Right lung (tissue), 5 donors: ENCODE measurements around the gene EXOC4. TPM values are rescaled to one million over a fixed set of nuclear protein-coding genes. Genes with fewer than 3 reads are reported as not detected.
A peak's percentile ranks its signal among the peaks of the same experiment; 100 is the strongest.

Experiments used
- DNase-seq, 2 donors: peaks; one replicate each; pipeline ENCODE4 v3.0.0-alpha.2; 2013
- polyA plus RNA-seq, 5 donors: library from polyadenylated mRNA; unstranded; fragments of 120-200 nt; gene quantifications; one replicate each; pipeline versions ENCODE4 v1.2.1 to v1.2.3, GENCODE V29; 2013; ENCODE audit warnings: inconsistent platforms in 1 of 5, low replicate concordance in 1 of 5; ENCODE audit not compliant: insufficient read length in 5 of 5, insufficient read depth in 1 of 5

Gene EXOC4
- polyA plus RNA-seq, 5 donors = 44.0 to 67.8 (median 61.9) TPM

GRCh38 chr7:133539016-133539415, 286.1 kb downstream of the EXOC4 start:
- DNase-seq = no peak

GRCh38 chr7:133540096-133540860, 287.4 kb downstream of the EXOC4 start:
- DNase-seq = no peak

DNA sequence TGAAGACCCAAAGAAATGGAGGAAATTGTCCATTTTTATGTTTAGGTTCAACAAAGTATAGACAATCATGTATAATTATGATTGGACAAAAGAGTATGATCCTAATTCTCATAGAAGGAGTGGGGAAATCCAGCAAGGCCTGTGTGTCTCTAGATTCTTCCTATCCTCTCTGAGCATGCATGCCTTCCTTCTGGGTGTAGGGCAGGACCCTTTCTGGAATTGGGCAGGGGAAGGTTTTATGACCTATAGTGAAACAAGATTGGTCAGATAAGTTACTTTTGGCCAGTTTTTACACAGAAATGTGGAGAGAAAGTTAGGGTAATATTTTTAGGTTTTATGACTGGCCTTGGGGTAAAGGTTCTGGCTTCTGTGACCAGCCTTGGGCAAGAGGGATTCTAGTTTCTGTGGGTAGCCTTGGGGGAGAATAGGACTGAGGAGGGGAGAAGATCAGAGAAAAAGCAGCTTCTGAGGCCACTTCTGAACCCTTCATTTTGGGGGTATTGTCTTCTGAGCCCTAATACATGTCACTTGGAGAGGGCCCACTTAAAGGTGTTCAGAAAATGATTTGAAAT, 289.4 kb downstream of the EXOC4 start:
- no peak for DNase-seq

DNA sequence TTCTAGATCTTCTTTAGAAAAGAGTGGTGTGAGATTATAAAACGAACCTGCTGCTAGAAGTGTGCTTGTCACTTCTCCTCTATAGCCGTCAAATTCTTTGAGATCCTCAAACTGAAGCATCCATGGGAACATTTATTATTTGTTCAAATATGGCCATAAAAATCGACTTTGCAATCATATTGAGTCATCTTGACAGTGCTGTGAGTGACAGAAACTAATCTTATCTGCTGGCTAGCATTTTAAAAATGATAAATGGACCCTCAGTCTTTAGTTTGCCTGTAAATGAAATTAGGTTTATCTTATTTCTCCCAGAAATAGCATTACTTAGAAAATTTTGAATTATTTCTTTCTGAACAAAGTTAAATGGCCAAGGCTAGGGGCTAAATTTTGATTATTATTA, 290.8 kb downstream of the EXOC4 start:
- no peak for DNase-seq

DNA sequence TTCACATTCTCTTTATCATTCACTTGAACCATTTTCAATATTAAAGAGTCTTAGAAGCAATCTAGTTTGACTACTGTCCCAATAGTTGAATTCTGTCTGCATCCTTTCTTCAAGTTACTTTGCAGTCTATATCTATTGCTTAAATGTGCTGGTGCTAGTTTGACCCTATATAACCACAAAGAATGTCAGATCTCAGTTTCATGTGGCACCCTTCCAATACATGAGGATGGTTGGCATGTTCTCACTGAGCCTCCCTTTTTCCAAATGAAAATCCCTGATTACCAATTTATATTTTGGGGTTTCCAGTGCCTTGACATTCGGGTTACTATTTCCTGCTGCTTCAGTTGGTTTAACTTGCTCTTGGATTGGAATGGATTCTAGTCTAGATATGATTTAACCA, 292.7 kb downstream of the EXOC4 start:
- peak in 1 of 2 donors; percentile 2 for DNase-seq

- no peak for DNase-seq
These were observed 295.1 kb downstream of the EXOC4 start for GRCh38 chr7:133547981-133548380.

DNA sequence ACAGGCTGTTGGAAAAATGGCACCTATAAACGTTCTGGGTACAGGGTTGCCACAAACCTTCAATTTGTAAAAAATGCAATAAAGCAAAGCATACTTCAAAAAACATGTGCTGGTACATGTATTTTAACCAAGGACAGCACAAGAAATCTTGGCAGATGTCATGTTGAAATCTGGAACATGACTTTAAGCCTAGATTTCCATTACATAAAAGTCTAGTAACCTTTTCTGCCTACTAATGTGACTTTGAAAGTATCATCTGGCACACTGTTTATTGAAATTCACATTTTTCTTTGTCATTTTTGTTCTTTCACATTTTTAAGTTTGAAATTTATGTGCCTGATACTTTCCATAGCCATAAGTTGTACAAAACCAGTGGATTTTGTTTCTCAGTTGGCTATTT, 296.8 kb downstream of the EXOC4 start:
- DNase-seq = no peak

GRCh38 chr7:133550145-133550544, 297.3 kb downstream of the EXOC4 start:
- no peak for DNase-seq

- DNase-seq = no peak
These were observed 297.9 kb downstream of the EXOC4 start for GRCh38 chr7:133550811-133551210.

DNA sequence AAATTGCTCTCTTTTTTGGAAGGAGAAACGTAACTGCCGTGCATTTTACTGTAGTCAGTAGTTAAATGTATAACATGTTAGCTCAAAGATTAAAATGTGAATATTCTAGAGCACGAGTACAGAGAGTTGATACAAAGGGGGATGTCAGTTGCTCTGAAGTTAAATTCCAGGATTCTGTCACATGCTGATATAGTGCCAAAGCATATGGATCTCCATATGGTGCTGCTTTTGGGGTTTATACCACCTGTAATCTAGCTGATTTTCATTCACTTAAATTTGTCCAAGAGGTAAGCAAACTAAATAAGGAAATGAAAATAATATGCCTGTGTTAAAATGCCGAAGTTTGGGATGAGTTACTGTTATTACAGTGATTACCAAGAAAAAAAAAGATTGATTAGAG, 298.6 kb downstream of the EXOC4 start:
- DNase-seq = no peak

DNA sequence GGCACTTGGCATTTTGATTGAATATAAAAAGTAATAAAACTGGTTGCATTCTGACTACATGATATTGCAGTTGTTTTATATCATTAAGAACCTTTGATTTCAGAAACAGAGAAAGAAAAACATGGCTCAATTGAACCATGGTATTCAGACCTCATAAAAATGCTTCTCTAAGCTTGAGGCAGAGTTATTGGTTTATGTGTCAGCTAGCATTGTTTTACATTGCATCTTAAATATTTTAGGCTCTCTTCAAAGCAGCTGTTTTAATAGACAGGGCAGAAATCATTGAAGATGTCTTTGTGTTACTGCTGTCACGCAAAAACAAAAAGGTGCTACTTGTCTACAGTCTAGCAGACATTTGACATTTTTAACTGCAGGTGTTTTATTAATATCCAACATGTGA, 299.2 kb downstream of the EXOC4 start:
- no peak for DNase-seq

- no peak for DNase-seq
These were observed 301.5 kb downstream of the EXOC4 start for GRCh38 chr7:133554330-133554729.

DNA sequence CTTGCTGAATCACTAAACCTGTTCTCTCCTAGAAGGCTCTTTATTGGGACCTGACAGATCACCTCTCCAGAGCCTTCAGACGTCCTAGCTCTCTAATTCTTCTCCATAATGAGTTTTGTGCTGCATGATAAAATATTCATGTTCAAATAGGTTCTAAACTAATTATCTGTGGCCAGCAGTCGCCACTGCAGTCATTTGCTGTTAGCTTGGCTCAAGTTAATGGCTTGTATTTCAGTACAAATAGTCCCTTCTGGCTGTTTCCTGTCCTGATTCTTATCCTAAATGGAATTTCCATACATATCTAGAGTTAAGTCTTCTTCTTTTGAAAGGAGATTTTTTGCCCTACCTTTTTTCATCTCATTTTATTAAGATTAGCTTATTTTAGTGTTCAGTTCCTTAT, 303.2 kb downstream of the EXOC4 start:
- no peak for DNase-seq

DNA sequence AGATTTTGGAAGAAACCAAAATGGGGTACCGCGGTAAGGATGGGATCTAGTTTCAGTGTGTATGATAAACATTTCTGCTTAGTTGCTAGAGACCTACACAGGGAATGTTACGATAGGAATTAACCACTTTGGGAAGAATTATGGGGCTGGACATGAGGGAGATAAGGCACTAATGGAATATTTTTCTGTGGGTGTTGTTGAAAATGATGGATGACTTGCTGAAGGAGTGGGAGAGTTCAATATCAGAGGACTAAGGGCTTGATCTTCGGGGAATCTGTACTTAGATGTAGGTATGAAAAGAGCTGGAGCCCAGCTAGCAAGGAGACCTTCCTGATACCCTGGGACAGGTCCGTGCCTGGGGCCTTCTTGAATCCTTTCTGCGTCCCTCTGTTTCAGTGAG, 303.7 kb downstream of the EXOC4 start:
- DNase-seq = no peak

DNA sequence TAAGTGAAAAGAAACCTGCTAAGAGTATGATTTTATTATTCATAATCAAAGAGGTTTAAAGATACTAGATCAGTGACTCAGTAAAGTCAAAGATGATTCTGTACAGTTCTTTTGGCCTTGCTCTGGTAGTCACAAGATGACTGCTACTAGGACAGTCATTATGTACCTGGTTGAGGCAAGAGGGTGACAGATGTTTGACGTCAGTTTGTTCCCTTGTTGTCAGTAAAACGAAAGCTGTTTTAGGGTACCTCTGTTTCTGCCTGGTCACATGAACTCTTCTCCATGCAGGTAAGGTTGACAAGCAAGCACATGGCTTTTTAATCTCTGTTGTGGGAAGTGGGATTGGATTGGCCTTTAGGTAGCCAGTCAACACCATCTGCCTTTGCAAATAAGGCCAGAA, 308.0 kb downstream of the EXOC4 start:
- no peak for DNase-seq

DNA sequence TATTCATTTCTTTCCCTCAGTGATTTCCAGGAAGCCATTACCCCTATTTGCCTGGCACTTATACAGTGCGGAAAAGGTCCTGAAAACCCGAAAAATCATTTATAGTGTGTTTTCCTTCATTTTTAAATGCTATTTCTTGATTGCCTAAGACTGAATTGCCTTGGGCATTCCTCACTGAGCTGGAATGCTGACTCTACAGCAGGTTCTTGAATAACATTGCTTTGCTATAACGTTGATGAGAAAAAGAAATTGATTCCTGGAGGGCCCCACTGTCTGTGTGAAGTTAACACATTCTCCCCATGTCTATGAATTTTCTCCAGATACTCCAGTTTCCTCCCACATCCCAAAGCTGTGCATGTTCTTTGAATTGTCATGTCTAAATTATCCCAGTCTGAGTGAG, 308.5 kb downstream of the EXOC4 start:
- no peak for DNase-seq

DNA sequence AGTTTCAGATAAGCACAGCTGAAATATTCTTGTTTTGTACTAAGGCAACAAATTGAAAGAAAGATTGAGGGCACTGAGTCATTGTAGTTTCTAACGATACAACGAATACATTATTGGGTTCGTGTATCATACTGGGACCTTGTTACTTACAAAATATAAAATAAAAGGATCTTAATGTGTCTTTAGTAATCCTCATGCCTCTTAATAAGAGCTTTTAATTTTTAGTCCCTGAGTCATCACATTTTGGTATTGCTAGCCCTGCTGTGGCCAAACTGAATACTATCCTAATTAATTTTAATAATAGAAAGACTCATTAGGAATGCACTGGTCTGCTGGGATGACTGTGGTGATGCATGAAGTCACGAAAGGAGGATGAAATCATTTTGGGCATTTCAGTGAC, 309.7 kb downstream of the EXOC4 start:
- DNase-seq = no peak

DNA sequence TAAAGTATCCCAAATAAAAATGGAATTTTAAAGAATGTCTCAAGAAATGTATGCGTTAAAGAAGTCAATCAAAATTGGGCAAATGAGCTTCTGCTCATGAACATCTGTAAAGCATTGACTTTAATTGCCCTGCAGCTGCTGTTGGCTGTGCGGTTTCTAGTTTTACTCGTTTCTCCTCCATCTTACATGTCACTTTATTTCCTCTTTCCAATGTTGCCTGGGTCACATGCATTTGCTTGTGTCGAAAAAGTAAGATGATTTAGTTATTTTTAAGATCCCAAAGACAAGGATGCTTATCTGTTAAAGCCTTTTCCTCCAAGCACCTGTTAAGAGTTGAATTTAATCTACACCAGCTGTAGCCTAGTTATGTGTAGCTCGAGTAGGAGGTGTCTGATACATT, 310.4 kb downstream of the EXOC4 start:
- no peak for DNase-seq

- no peak for DNase-seq
These were observed 311.6 kb downstream of the EXOC4 start for GRCh38 chr7:133564484-133564883.

- DNase-seq = no peak
These were observed 315.7 kb downstream of the EXOC4 start for GRCh38 chr7:133568544-133568943.

DNA sequence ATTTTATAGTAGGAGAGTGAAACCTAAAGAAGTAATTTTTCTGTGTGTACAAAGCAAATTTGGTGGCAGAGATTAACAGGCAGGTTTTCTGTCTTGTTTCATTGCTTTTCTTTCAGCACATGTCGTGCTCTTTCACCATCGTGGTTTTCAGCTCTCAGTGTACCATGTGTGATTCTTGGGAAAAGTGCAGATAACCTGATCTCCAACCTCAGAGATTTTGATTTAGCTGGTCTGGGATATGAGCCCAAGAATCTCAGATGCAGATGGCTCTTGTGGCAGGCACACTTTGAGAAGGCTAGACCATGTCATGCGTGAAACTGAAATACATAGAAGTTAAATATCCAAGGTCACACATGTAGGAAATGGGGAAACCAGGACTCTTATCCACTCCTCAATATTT, 317.4 kb downstream of the EXOC4 start:
- no peak for DNase-seq

DNA sequence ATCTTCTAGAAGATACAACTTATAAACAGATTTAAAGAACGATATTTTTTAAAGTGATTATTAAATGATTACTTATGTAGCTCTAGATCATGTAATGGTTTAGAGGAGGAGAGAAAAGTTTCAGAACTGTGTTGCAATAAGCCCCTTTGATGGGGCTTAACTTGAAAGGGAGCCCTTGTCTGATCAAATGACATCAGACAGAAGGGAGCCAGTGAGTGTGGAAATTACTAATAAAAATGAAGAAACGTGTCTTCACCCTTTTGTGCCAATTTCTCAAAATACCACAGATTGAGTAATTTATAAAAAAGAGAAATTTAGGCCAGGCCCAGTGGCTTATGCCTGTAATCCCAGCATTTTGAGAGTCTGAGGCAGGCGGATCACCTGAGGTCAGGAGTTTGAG, 318.2 kb downstream of the EXOC4 start:
- no peak for DNase-seq

DNA sequence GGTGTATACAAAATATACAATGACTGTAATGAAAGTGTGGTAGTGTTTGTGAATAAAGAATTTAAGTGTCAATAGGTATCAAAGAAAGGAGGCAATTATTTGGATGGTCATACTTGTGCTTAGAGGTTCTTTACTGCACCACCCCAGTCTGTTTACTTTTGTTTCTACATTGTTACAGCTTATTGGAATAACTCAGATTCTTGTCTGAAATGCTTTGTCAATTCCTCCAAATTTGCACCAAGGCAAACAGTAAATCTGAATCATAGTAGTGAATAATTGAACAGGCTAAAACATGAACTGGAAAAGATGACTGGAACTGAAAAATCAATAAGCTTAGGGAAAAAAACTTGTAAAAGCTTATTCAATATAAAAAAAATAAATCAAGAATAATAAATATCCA, 319.2 kb downstream of the EXOC4 start:
- DNase-seq = no peak

GRCh38 chr7:133572843-133573242, 320.0 kb downstream of the EXOC4 start:
- no peak for DNase-seq
